Transverse colon (tissue), 4 donors: Measurements from ENCODE around the gene TRNP1. TPM values are rescaled to one million over a fixed set of nuclear protein-coding genes. Genes with fewer than 3 reads are reported as not detected.

Experiments
- DNase-seq: peaks from one replicate; pipeline ENCODE4 v3.0.0-alpha.2; 2019
- H3K27ac ChIP-seq, 4 donors: fragments of 200-600 bp; sonication (generic); 2 replicates each; pipeline ENCODE4 v1.5.1; 2016 to 2018; ENCODE audit warnings: inconsistent platforms in 4 of 4
- H3K27me3 ChIP-seq: fragments of 200-600 bp; sonication (generic); 2 replicates; pipeline ENCODE4 v1.5.1; 2017; ENCODE audit warnings: inconsistent platforms
- H3K36me3 ChIP-seq, 4 donors: fragments of 200-600 bp; sonication (generic); 2 replicates each; pipeline ENCODE4 v1.5.1; 2017 to 2019; ENCODE audit warnings: inconsistent platforms in 4 of 4
- H3K4me1 ChIP-seq, 4 donors: fragments of 200-600 bp; sonication (generic); 2 replicates each; pipeline ENCODE4 v1.5.1; 2017 to 2020; ENCODE audit warnings: inconsistent platforms in 4 of 4
- H3K4me3 ChIP-seq, 4 donors: fragments of 200-600 bp; sonication (generic); 1 replicate in 1 of 4; 2 replicates in 3 of 4; pipeline versions ENCODE4 v1.5.1 to v1.6.1; 2017 to 2019; ENCODE audit warnings: inconsistent platforms in 4 of 4
- H3K9me3 ChIP-seq, 2 donors: fragments of 200-600 bp; sonication (generic); 2 replicates each; pipeline ENCODE4 v1.5.1; 2017 to 2019; ENCODE audit warnings: inconsistent platforms in 2 of 2
- CTCF ChIP-seq, 5 experiments: fragments of 200-600 bp in 3 of 5; fragments of 450-650 bp in 2 of 5; sonication (generic) in 3 of 5; IDR thresholded peaks; 1 replicate in 2 of 5; 2 replicates in 3 of 5; pipeline ENCODE4 v1.5.1; 2016 to 2017; ENCODE audit warnings: antibody characterized with exemption in 5 of 5, inconsistent platforms in 3 of 5, mild to moderate bottlenecking in 2 of 5, moderate library complexity in 1 of 5
- EP300 ChIP-seq: sonication (generic); formaldehyde crosslinking; IDR thresholded peaks from one replicate; pipeline ENCODE4 v1.6.1; 2017; ENCODE audit warnings: antibody characterized with exemption, low read depth
- POLR2A ChIP-seq: fragments of 450-650 bp; IDR thresholded peaks from one replicate; pipeline ENCODE4 v1.6.1; 2016; ENCODE audit warnings: antibody characterized with exemption, mild to moderate bottlenecking, moderate library complexity
- POLR2AphosphoS5 ChIP-seq, 3 donors: sonication (generic); formaldehyde crosslinking; IDR thresholded peaks; one replicate each; pipeline ENCODE4 v1.6.1; 2016; ENCODE audit warnings: antibody characterized with exemption in 3 of 3
- WGBS, 2 donors: methylation state at CpG; one replicate each; pipeline ENCODE4 v1.1.5; 2018; ENCODE audit warnings: low coverage in 1 of 2; 5-methylcytosine and 5-hydroxymethylcytosine counted together
- in situ Hi-C, 4 donors: fragments of 200-750 bp; cut with MboI; loops; one replicate each; pipeline versions ENCODE4 v1.15.0 to v1.15.1; 2017; ENCODE audit warnings: low sequenced_read_pairs in 3 of 4, low pct_ligation_motif_present in 1 of 4, low pct_unique_long_range_greater_than_20kb in 1 of 4
- intact Hi-C: fragments of 100-400 bp; cut with DNase I; formaldehyde crosslinking; loops from one replicate; pipeline ENCODE4 v1.15.1; 2023; ENCODE audit warnings: low total_unique reads
- total RNA-seq, 4 donors: library from RNA; depleted of rRNA; stranded (reverse); fragments of >200 nt; gene quantifications; one replicate each; pipeline ENCODE4 v1.1.0, GENCODE V29; 2016

The TRNP1 gene
- total RNA-seq, 4 donors from 2014 or later: 0.80 to 4.1 (median 2.3) TPM; not detected in 1

- Histone ChIP-seq H3K9me3 (no peaks in the 10 kb centered on the region), H3K27me3 (no peaks in the 10 kb centered on the region), H3K4me1 (peaks cover 3 to 20% (median 5%) of the 10 kb centered on the region in 4 donors), H3K27ac (no peak overlapping the region), H3K36me3 (no peaks in the 10 kb centered on the region), H3K4me3 (no peak overlapping the region)
- no peak for TF ChIP-seq POLR2AphosphoS5 (IDR thresholded peaks at IDR 0.05)
- no peak for TF ChIP-seq POLR2A
- TF ChIP-seq EP300: no peak
- no peak for TF ChIP-seq CTCF (IDR thresholded peaks at IDR 0.05)
- in situ Hi-C loops: loop anchor here (5.0 to 10.0 kb wide), 3 partner anchors 44 to 49 kb away; no protein-coding TSS in a partner anchor
- intact Hi-C loops: loop anchor here (5.0 kb wide), 1 partner anchor 34 kb away; no protein-coding TSS in a partner anchor
- WGBS, 2 donors: 69 to 100% methylated on average over 1 to 6 of the region's 6 CpGs
- no peak for DNase-seq
Observed at GRCh38 chr1:27047914-27048313, 54.4 kb downstream of the TRNP1 start.

GRCh38 chr1:27049100-27049499 lies 55.6 kb downstream of the TRNP1 start:
- H3K36me3 ChIP-seq: no peaks in the 10 kb centered on the region
- no peaks in the 10 kb centered on the region for H3K9me3 ChIP-seq
- intact Hi-C loops: loop anchor here (5.0 kb wide), 1 partner anchor 33 kb away; no protein-coding TSS in a partner anchor
- peaks cover 3 to 20% (median 5%) of the 10 kb centered on the region in 4 donors for H3K4me1 ChIP-seq
- no peak overlapping the region for H3K4me3 ChIP-seq
- H3K27me3 ChIP-seq: no peaks in the 10 kb centered on the region
- H3K27ac ChIP-seq: no peak overlapping the region
- WGBS, 2 donors: 60% methylated on average over 2 of the region's 2 CpGs; no CpG with 5 or more reads in 1 of the 2 donors
- DNase-seq: no peak
- TF ChIP-seq POLR2AphosphoS5 (IDR thresholded peaks at IDR 0.05) (no peak), CTCF (IDR thresholded peaks at IDR 0.05) (no peak), EP300 (no peak), POLR2A (no peak)
- in situ Hi-C loops: loop anchor here (5.0 to 10.0 kb wide), 3 partner anchors 43 to 48 kb away; no protein-coding TSS in a partner anchor

GRCh38 chr1:27049607-27050006 lies 56.1 kb downstream of the TRNP1 start:
- 60 to 64% methylated on average over 1 to 3 of the region's 3 CpGs for WGBS, 2 donors
- Histone ChIP-seq H3K4me1 (peaks cover 3 to 16% (median 5%) of the 10 kb centered on the region in 4 donors), H3K27ac (no peak overlapping the region), H3K4me3 (no peak overlapping the region), H3K36me3 (no peaks in the 10 kb centered on the region), H3K27me3 (no peaks in the 10 kb centered on the region), H3K9me3 (no peaks in the 10 kb centered on the region)
- TF ChIP-seq POLR2A (no peak), CTCF (IDR thresholded peaks at IDR 0.05) (no peak)
- DNase-seq: no peak
- intact Hi-C loops: loop anchor here (5.0 kb wide), 1 partner anchor 33 kb away; no protein-coding TSS in a partner anchor
- in situ Hi-C loops: loop anchor here (5.0 to 10.0 kb wide), 3 partner anchors 43 to 48 kb away; no protein-coding TSS in a partner anchor

Other genes starting within 250 kb of the TRNP1 start
- 10 to 100 TPM; 16.1 to 32.2 (median 24.2) TPM for gene PIGV, start 205.7 kb upstream of the TRNP1 start, total RNA-seq
- gene ZDHHC18, start 167.0 kb upstream of the TRNP1 start, total RNA-seq: 10 to 100 TPM in 3 of 4 donors, 1 to 10 TPM in 1; 4.4 to 37.3 (median 28.0) TPM
- 100 to 1,000 TPM in 3 of 4 donors, 10 to 100 TPM in 1; 50.2 to 197 (median 163) TPM for gene SFN, start 130.5 kb upstream of the TRNP1 start, total RNA-seq
- gene GPN2, start 103.4 kb upstream of the TRNP1 start, total RNA-seq: 10 to 100 TPM; 14.7 to 75.2 (median 28.7) TPM
- 10 to 100 TPM in 2 of 4 donors, 1 to 10 TPM in 2; 3.2 to 35.9 (median 10.7) TPM for gene GPATCH3, start 93.2 kb upstream of the TRNP1 start, total RNA-seq
- gene NR0B2, start 79.7 kb upstream of the TRNP1 start, total RNA-seq: 1 to 10 TPM in 1 of 4 donors, under 1 TPM in 1, not detected in 2; 0.95 to 2.7 TPM
- gene NUDC, start 71.9 kb upstream of the TRNP1 start, total RNA-seq: 10 to 100 TPM; 10.8 to 39.9 (median 27.6) TPM
- gene KDF1, start 33.2 kb upstream of the TRNP1 start, total RNA-seq: 10 to 100 TPM; 11.6 to 36.2 (median 29.8) TPM
- gene TENT5B, start 19.2 kb downstream of the TRNP1 start, total RNA-seq: 10 to 100 TPM in 1 of 4 donors, 1 to 10 TPM in 3; 5.2 to 22.5 (median 8.3) TPM
- 100 to 1,000 TPM in 2 of 4 donors, 10 to 100 TPM in 2; 17.9 to 140 (median 101) TPM for gene SLC9A1, start 161.4 kb downstream of the TRNP1 start, total RNA-seq
- gene WDTC1, start 240.9 kb downstream of the TRNP1 start, total RNA-seq: 10 to 100 TPM; 36.0 to 62.5 (median 44.2) TPM